GM21576 (cell line): ENCODE measurements around the gene KCNC1.

Experiments used
- ATAC-seq: cut with Tn5 transposase; IDR thresholded peaks from one replicate; pipeline ENCODE4 v1.9.1; 2021; ENCODE audit warnings: mild to moderate bottlenecking, moderate library complexity; ENCODE audit not compliant: unreplicated experiment

The KCNC1 gene

DNA sequence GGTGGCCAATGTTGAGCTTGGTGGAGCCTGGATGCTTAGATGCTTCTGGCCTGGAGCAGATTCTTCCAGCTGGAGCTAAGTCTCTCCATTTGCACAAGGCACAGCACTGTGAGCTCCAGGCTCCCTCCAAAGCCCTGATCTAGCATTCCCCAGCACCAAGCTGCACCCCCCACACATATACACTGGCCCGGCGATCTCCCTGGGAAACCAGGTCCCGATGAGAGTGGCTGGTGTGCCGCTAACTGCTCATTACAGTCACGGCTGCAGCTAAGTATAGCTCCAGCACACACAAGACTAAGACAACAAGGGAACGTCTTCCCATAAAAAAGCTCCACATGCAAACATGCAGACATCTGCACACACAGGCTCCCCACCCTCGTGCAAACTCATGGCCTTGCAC lies 17.6 kb downstream of the KCNC1 start:
- ATAC-seq: no peak

DNA sequence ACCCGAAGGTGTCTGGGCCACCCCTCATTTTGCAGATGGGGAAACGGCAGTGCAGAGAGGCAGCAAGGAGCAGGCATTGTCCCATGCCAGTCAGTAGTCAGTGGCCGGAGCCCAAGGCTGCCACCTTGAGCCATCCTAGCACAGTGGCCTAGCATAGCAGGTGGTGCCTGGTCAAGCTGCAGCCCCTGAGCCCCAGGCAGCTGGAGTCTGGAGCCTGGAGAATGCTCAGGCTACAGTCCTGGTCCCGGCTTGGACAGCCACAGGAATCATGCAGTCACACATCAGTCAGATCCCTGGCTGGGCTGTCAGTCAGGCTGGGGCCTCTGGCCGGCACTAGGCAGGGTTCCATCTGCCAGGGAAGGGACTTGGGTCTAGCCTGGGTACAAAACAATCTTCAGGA lies 18.6 kb downstream of the KCNC1 start:
- ATAC-seq: no peak

DNA sequence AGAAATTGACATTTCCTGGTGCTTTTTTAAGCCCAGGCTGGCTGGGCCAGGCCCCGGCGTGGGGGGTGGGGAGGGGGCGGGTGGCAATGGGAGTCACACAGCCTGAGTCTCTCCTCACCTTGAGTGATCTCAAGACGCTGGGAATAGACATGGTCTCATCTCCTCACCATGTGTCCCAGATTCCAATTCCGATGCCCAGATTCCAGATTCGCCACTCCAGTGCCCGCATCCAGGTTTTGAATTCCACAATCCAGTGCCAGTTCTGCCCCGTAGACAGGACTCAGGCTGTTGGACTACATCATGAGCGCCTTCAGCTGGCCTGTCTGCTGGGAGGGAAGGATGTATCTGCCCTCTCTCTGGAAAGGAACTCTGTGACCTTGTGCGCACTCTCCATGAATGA lies 19.1 kb downstream of the KCNC1 start:
- no peak for ATAC-seq

DNA sequence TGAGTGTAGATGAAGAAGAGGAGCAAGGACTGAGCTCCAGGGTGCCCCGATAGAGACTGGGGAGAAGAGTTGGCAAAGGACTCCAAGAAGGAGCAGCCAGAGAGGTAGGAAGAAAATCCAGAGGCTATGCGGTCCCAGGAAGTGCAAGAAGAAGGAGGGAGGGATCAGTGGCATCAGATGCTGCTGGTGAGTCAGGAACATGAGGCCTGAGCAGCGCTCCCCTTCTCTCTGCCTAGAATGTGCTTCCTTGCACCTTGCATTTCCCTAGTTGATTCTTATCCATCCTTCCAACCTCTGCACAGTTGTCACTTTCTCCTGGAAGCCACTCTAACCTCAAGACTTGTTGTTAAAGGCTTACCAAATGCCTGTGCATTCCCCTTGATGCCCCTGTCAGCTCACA lies 21.3 kb downstream of the KCNC1 start:
- no peak for ATAC-seq

DNA sequence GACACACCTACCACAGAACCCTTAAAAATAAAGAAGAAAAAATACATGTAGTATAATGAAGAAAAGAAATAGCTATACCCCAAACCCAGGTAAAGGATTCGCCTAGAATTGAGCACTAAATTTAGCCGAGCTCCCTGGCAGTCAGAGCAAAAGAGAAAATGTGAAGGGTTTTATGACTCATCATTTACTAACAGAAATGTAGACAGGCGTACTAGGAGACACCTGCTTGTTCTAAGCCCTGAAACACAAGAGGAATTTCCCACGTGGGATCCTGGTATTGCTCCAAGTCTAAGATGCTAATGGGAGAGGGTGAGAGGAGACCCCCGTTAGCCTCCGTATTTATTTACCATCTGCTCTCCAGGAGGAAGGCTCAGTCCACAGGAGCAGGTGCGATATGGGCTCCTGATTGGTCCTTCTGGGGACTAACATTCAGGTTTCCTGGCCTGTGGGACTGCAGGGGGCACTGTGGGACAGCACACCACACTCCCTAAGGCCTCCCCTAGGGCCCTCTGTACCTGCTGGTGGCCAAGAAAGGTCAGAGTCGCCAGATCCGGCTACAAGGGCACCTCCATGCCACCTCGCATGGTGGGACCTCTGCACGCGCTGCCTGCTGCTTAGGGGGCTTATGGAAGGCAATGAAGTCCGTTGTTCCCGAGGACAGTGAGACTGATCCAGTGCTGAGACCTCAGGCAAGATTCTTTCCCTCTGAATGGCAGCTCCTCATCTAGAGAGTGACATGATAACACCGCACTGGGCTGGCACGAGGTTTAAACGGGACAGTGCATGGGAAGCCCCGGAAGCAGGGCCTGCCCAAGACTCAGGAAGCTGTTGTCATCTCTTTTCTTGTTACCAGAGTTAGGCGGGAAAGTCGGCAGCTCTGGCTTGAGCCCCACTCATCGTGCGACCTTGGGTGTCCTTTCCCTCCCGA lies 25.8 kb downstream of the KCNC1 start:
- peak; percentile 65 for ATAC-seq

DNA sequence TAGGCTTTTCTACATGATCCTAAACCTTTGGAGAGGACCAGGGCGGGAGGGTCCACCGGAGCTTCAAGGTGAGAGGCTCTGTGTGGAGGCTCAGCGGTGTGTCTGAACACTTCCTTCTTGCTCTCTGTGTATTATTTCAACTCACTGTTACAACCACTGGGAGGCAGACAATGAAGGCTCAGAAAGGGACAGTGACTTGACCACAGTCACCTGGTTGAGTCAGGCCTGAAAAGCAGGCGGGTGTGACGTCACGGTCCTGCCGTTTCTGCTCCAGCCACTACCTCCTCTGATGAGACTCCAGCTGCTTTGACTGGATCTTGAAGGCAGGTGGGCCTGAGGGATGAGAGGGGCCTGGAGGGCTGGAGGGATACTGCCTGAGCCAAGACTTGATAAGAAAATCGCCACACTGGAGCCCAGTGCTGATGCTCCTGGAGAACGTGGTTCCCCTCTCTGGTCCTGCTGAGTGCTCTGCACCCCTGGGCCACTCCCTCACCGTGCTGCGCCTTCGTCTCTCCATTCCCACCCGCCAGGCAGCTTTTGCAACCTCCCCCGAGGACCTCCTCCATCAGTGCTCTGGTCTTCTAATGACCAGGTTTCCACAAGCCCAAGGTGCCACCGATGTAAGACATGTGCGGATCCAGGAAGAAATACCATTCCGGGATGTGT lies 27.9 kb downstream of the KCNC1 start:
- ATAC-seq: peak; percentile 48

DNA sequence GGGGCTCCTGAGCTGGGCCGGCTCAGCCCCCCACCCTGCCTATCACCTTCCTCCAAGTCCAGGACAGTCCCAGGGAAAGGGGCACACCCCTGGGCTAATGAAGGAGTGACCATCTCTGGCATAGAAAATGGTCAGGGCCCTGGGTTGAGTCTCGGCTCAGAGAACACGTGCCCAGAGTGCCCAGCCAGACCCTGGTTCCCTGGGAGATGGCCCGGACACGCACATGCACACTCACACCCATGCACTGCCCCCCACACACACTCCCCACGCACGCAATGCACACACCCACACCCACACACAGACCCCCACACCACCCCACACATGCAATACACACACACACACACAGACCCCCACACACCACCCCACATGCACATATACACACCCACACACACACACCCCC lies 28.7 kb downstream of the KCNC1 start:
- no peak for ATAC-seq

DNA sequence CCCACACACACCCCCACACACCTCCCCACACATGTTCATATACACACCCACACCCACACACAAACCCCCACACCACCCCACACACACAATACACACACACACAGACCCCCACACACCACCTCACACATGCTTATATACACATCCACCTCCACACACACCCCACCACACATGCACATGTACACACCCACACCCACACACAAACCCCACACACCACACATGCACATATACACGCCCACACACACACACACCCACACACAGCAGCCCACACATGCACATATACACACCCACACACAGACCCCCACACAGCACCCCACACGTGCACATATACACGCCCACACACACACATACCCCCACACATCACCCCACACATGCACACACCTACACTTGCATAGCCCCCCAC lies 29.1 kb downstream of the KCNC1 start:
- ATAC-seq: no peak

DNA sequence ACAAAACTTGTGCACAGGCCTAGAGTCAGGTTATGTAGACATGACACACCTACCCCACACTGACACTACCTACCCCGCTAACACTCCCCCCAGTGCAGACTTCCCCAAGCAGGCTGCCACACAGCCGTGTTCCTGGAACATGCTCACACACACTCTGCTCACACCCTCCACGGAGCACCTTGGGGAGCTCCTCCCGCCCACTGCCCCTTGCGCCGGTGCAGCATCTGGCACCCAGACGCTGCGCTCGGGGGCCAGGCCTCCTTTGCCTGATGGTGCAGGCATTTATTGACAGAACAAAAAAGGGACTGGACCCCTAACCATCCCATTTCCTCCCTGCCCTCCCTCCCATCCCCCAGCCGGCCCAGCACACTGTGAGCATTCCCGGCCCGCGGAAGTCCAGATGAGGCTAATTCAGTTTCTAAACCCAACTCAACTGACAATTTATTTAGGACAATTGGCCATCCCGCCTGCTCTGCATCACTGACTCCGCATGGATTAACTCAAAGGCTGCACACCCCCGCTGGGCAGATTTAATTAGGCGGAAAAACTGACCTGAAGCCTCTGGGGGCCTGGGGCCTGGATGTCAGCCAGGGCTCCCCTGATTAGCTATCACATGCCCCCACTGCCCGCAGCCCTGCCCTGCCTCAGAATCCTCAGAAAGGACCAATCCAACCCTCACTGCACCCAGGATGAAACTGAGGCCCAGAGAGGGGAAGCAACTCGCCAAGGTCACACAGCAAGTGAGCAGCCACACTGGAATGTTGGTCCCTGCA lies 30.1 kb downstream of the KCNC1 start:
- no peak for ATAC-seq

DNA sequence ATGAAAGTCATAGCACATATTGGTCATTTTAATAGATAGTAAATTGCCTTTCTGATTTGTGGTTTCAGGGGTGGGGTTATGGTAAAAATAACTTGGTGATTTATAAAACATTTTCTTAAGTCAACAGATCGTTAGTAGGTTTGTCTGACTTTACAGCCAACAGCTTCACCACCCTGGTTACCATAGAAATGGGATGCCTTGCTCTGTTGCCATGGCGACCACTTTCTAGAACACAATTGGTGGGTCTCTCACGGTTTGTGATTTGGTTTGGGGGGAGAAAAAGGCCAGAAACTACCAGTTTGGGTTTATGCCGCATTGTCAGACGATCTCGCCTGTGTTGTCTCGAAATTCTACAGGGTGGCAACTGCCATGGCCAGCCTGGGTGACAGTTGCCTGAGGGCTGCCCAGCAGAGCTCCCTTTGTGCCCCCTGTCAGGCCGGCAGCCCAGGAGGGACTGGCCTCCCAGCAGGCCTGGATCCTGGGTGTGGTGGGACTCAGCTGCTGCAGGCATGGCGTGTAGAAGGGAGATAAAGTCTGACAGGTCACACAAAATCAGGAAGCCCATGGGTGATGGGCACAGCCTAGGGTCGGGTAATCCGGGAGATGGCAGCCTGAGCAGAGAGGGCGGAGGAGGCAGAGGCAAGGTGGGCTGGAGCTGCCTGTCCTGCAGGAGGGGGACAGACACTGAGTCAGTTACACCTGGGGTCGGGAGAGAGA lies 30.9 kb downstream of the KCNC1 start:
- ATAC-seq: no peak

DNA sequence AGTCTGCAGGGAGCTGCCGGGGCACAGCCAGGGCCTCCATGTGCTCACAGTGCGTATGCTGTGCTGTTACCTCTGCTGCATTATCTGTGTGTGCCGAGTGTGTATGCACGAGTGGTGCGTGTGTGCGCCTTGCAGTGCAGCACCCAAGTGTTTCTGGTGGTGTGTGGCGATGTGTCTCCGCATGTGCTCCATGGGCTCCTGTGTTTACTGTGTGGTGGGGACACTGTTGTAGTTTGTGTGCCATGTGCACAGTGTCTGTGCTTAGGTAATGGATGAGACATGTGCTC lies 31.4 kb downstream of the KCNC1 start:
- no peak for ATAC-seq

DNA sequence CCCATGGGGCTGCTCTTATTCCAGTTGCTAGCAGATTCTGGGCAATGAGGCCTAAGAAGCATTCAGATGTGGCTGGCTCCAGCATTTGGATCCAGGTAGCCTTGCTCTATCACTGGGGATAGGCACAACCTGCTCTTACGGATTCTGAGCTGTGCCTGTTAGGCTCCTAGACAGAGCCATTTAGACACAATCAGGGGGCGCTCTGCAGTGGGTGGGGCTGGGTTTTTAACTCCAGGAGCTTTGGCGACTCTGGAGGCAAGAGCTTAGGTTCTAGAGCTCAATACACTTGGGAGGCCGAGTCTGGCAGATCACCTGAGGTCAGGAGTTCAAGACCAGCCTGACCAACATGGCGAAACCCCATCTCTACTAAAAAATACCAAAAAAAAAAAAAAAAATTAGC lies 32.0 kb downstream of the KCNC1 start:
- no peak for ATAC-seq

DNA sequence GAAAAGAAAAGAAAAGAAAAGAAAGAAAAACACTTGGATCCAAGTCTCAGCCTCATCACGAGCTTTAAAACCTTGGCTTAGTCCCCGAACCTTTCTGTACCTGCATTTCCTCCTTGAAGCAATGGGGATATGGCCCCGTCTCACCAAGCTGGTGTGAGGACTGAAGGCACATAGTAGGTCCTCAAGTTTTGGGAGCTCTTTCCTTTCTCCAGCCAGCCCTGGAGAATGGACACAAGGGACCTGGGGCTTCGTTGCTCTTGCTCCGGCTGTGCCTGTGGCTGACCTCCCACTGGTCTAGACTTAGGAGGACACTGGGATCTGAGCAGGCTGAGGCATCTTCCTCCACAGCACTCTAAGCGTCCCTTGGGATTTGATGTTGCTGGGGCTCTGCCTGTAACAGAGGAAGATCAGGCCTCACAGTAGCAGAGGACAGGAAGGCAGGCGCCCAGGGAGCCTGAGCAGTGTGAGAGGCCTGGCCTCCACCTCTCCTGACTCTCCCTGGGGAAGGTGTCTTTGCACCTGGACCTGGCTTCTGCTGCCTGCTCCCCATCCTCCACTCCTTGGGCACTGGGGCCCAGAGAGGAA lies 32.8 kb downstream of the KCNC1 start:
- no peak for ATAC-seq

DNA sequence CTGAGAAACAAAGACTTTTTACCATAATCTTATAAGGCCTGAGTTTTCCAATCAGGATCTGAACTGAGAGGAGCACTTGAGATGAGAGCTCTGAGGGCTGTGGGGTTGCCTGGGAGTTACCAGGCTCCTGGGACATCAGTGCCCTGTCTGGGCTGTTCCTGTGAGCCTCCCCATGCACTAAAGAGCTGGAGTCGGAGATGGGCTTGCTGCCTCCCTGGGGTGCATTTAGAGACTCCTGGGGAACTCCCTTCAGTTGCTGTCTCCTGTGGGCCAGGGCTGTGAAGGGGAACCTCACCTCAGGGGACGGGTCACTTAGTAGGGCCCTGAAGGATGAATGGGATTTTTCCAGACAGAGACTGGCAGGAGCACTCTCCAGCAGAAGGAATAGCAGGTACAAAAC lies 33.3 kb downstream of the KCNC1 start:
- no peak for ATAC-seq

DNA sequence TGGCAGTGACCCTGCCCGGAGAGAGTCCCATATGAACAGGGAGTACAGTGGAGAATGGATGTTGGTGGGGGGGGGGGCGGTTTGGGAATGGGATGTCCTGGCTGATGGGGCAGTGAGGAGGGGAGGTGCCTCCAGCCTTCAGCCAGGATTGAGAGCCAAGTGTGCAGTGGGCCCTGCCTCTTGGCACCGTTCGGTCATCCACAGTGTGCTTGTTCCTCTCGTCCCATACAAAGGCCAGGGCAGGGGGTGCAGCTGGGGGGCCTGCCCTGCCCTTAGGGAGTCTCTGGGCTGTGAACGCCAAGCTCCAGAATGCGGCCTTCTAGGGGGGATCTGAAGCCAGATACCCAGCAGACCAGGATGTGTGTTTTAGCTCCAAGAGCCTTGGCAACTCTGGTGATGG lies 34.0 kb downstream of the KCNC1 start:
- no peak for ATAC-seq

DNA sequence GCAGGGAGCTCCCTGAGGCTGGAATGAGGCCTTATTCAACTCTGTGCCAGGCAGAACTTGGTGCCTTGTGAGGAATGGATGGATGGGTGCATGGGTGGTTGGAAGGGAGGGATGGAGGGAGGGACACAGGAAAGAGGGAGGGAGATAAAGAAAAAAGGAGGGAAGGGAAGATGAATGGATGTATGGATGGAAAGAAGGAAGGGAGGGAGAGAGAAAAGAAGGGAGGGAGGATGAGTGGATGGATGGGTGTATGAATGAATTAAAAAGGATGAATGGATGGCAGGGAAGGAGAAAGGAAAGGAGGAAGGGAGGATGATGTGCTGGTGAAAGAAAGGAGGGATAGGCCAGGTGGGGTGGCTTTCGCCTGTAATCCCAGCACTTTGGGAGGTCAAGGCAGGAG lies 34.6 kb downstream of the KCNC1 start:
- ATAC-seq: no peak

DNA sequence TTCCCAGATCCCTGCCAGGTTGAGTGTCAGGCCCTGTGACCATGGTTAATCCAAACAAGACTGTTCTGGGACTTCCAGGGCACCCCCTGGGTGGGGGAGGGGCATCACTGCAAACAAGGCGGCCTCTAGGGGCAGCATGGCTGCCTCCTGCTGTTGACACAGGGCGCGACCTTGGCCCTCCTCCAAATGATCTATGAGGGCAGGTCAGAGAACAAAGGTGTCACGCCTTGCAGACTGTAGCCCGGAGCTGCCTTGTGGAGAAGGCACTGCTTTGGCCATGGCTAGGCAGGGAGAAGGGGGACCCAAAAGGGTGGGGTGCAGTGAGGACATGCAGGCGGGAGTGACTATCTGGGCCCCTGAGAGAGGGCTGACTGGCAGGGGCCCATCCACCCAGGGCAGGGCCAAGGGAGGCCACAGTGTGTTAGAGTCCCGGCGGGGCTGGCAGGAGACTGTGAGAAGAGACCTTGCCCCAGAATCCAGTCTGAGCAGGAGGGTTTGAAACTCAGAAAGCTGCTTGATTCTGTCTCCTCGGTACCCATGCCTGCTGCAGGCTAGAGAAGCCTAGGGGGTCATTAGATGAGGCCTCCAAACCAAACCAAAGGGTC lies 35.6 kb downstream of the KCNC1 start:
- ATAC-seq: no peak

DNA sequence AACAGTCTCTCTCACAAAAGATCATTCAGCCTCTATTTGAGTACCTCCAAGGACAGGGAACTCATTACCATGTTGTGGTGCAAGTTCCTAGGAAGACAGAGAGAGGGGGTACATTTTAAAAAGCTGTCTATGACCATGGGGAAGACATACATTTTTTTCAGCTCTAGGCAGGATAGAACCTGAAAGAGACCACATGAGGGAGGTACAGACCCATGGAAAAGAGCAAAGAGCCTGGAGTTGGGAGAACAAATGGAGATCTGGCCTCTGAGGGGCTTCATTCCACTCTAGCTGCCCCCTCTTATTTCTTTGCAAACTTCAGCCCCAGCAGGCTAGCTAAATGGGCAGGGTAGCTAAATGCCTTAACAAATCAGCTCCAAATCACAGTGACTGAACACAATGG lies 36.3 kb downstream of the KCNC1 start:
- no peak for ATAC-seq

DNA sequence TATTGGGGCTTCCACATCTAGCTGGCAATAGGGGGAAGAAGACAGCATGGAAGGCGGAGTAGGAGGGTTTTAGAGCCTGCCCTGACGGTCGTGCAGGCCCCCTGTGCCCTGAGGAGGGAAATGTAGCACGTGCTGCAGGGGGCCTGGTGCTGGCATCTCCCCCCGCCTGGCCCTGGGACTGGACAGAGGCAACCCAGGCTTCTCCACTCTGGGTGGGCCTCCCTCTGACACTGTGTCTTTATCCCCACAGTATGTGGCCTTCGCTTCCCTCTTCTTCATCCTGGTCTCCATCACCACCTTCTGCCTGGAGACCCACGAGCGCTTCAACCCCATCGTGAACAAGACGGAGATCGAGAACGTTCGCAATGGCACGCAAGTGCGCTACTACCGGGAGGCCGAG lies 36.8 kb downstream of the KCNC1 start:
- ATAC-seq: no peak

DNA sequence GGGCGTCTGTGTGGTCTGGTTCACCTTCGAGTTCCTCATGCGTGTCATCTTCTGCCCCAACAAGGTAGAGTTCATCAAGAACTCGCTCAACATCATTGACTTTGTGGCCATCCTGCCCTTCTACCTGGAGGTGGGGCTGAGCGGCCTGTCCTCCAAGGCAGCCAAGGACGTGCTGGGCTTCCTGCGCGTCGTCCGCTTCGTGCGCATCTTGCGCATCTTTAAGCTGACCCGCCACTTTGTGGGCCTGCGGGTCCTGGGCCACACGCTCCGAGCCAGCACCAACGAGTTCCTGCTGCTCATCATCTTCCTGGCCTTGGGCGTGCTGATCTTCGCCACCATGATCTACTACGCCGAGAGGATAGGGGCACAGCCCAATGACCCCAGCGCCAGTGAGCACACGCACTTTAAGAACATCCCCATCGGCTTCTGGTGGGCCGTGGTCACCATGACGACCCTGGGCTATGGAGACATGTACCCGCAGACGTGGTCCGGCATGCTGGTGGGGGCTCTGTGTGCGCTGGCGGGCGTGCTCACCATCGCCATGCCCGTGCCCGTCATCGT lies 37.3 kb downstream of the KCNC1 start:
- ATAC-seq: no peak
